GM19025 (cell line): ENCODE data around the gene COBL.

Experiments used
- ATAC-seq: cut with Tn5 transposase; IDR thresholded peaks from one replicate; pipeline ENCODE4 v1.9.1; 2021; ENCODE audit warnings: mild to moderate bottlenecking, low read depth, moderate library complexity; ENCODE audit not compliant: unreplicated experiment

COBL gene, protein sequence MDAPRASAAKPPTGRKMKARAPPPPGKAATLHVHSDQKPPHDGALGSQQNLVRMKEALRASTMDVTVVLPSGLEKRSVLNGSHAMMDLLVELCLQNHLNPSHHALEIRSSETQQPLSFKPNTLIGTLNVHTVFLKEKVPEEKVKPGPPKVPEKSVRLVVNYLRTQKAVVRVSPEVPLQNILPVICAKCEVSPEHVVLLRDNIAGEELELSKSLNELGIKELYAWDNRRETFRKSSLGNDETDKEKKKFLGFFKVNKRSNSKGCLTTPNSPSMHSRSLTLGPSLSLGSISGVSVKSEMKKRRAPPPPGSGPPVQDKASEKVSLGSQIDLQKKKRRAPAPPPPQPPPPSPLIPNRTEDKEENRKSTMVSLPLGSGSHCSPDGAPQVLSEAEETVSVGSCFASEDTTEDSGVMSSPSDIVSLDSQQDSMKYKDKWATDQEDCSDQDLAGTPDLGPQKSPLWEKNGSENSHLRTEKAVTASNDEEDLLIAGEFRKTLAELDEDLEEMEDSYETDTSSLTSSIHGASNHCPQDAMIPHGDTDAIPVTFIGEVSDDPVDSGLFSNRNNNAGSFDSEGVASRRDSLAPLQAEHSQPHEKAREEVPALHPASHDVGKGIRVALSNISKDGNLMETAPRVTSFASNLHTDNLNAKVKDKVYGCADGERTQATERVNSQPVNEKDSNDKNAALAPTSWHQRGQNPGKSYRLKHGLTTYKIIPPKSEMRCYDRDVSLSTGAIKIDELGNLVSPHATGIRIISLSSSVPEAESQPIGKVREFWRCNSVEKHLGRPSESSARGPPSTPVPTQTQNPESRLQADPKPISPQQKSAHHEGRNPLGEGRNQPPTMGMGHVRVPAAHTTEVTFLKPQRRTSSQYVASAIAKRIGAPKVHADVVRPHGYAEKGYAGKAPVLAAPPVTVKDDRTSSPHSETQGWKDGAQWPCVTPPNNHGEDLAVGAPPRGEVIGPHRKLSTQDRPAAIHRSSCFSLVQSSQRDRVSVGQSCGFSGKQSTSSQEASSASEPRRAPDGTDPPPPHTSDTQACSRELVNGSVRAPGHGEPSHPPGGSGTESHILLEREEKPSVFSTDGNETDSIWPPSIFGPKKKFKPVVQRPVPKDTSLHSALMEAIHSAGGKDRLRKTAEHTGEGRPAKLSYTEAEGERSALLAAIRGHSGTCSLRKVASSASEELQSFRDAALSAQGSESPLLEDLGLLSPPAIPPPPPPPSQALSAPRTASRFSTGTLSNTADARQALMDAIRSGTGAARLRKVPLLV

GRCh38 chr7:51316666-51317581, at the start of gene COBL:
Gene COBL (minus strand): TSS chr7:51316809. CDS start chr7:51316633, 176 bp downstream.
- ATAC-seq = no peak

DNA sequence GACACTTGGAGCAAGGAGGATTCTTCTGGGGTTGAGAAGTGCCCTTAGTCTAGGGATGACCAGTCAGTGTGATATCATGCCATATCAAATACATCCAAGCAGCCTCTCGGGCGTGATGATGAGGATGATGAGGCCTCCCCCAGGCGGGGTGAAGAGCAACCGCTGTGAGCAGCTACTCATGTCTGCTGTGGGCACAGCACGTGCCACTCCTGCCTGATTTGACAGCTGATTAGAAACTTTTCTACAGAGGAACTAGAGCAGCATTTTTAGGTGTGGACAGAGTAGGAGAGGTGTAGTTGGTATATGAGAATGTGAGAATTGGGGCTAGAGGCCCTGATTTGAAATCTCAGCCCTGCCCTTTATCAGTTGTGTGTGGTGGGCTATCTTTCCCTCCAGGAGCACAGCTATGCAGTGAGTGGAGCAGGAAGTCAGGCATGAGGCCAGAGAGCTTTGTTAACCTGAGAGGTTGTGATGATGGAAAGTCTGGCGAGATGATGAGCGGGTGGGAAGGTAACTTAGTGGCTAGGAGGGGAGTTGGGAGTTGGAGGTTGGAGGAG, 49.6 kb upstream of the COBL start:
- ATAC-seq = no peak

DNA sequence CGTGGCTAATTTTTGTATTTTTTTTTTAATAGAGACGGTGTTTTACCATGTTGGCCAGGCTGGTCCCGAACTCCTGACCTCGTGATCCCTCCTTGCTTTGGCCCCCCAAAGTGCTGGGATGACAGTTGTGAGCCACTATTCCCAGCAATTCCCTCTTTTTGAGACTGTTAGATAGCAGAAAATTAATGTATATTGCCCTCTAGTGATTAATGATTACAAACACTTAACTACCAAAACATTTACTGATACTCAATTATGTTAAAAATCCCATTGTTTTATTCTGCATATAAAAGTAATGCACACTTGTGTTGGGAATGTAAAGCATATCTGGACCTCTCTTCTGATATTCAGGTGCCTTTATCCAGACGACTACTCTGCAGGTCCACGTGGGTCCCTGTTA, 41.2 kb upstream of the COBL start:
- ATAC-seq = no peak

GRCh38 chr7:51356849-51357516, 40.4 kb upstream of the COBL start:
- ATAC-seq = no peak

DNA sequence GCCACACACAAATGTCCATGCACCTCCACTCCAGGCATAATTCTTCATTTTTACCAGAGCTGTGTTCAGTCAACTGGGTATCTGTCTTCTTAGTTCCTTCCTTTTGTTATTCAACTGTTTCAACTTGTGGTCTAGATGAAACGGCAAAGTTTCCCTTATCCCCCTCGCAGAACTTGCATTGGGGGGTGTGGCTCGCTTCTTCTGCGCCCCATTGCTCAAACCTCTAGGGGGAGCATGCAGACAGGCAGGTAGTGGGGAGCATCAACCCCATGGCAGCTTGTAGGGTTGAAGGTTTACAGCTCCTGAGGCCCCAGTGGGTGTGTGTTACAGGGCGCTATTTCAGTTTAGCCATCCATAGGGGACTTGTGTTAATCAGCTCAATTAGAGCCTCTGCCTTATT, 38.3 kb upstream of the COBL start:
- no peak for ATAC-seq

DNA sequence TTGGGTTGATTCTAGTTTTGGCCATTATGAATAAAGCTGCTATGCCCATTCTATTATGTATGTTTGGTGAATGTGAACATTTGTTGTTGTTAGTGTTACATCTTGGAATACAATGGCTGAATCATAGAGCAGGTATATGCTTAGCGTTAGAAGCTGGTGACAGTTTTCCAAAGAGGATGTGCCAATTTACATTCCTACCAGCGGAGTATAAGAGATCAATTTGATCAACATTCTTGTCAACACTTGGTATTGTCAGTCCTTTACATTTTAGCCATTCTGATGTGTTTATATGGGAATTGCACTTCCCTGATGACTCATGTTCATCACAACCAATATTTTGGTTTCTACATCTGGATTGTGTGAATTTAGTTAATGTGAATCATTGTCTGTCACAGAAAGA, 37.8 kb upstream of the COBL start:
- no peak for ATAC-seq

GRCh38 chr7:51352174-51353100, 35.8 kb upstream of the COBL start:
- ATAC-seq = no peak

DNA sequence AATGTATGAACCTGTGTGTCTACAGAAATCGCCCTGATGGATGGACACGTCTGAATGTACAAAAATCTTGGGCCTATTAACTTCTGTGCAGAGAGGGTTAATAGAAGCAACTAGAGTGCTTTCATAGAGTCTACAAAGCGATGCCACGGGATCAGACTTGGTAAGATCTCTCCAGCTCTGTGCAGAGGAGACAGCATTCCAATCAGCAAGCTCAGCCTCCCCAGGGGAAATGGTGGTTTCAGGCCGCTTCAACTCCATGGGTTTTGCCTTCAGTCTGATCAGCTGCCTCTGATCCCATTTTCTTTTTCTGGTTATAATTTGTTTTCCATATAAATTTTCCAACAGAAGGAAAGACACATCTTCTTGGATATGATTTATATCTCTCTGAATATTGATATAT, 35.1 kb upstream of the COBL start:
- no peak for ATAC-seq

GRCh38 chr7:51350546-51350896, 33.9 kb upstream of the COBL start:
- no peak for ATAC-seq

GRCh38 chr7:51349820-51350545, 33.4 kb upstream of the COBL start:
- ATAC-seq = no peak

- ATAC-seq = no peak
Observed at GRCh38 chr7:51346126-51346525, 29.5 kb upstream of the COBL start.

DNA sequence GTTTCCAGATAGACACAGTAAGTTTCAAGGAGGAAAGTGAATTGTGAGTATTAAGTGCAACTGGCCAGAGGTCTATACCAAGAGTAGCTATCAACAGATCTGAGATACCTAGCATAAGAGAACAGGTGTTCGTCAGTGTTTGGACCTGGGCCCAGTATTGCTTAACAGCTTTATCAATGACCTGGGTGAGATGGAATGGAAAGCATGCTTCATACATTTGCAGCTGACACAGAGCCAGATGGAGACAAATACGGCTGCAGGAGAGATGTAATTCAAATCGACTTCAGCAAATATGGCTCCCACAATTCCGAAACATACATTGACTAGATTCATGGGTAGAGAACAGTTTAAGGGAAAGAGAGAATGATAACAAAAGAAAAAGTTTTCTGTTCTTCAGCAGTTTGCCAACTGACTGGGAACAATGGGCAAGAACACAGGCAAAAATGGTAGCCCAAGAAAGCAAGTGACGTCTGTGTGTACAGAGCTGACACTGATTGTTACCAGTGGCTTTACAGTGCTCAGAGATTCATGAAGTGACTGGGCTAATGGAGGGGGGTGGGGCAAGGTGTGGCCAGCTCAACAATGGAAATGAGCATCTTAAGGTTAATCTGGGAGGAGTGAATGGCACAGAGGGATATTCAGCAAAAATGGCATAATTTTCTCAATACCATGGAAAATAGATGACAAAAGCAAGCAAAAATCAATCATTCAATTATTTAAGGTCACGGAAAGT, 28.0 kb upstream of the COBL start:
- no peak for ATAC-seq

- ATAC-seq = no peak
Observed at GRCh38 chr7:51340936-51341335, 24.3 kb upstream of the COBL start.

GRCh38 chr7:51340029-51340838, 23.6 kb upstream of the COBL start:
- ATAC-seq = no peak

- ATAC-seq = no peak
Observed at GRCh38 chr7:51335057-51335456, 18.4 kb upstream of the COBL start.

- no peak for ATAC-seq
Observed at GRCh38 chr7:51329696-51330263, 13.2 kb upstream of the COBL start.
